Non-pigmented ciliary epithelial cell (primary cell): ENCODE measurements around the gene DPM3.
"Not testable (repeated sequence)": the region's sequence is repeated elsewhere in the genome, so short reads cannot be mapped to it uniquely, and the experiment has no call there.

Experiments used
- DNase-seq: peaks from one replicate; pipeline ENCODE4 v3.0.0-alpha.2; 2010; ENCODE audit warnings: low read depth

Gene DPM3

GRCh38 chr1:155125511-155125945 is 14.8 kb downstream of the DPM3 start:
- no peak for DNase-seq

GRCh38 chr1:155124503-155125463 is 15.5 kb downstream of the DPM3 start:
- no peak for DNase-seq

DNA sequence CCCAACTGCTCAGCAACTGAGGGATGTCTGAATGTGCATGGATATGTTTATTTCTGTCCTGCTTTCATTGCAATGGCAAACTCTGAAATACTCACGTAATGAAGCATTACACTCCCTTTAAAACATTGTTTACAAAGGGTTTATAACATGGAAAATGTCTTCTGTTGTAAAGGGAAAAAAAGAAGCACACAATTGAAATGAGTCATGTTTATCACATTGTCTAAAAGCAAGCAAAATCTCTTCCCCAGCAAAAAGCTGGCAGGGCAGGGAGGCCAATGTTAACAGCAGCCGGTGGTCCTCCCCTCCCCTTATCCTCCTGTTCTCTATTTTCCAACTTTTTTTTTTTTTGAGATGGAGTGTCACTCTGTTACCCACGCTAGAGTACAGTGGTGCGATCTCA is 16.5 kb downstream of the DPM3 start:
- DNase-seq = no peak

GRCh38 chr1:155122308-155122707 is 18.0 kb downstream of the DPM3 start:
- no peak for DNase-seq

DNA sequence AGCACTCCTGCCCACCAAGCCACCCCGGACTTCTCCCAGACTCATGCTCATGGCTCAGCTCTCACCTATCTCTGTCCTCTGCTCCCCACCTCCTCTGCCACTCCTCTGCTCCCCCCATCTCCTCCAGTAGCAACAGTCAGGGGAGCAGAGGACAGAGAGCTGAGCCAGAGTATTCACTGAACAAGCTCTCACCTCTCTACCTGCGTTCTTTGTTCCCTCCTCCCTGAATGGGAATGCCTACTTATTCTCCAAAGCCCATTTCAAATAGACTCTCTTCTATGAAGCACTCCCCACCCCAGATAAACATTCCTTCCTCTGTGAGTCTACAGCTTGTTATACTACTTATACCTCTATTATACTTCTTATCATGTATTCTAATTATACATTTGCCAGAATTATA is 19.1 kb downstream of the DPM3 start:
- no peak for DNase-seq

DNA sequence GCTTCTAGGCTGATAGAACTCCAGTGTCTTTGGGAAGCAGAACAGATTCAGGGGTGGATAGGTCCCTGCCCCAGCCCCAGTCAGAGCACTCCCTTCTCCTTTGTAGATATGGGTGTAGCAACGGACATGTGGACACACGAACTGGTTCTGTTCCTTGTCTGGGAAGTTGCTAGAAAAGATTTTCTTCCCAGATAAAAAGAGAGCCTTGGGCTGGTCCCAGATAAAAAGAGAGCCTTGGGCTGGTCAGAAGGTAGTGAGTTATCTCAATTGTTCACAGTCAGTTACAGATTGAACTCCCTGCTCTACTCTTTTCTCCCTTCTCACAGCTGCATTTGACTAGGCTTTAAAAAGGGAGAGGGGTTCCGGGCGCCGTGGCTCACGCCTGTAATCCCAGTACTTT is 20.1 kb downstream of the DPM3 start:
- no peak for DNase-seq

DNA sequence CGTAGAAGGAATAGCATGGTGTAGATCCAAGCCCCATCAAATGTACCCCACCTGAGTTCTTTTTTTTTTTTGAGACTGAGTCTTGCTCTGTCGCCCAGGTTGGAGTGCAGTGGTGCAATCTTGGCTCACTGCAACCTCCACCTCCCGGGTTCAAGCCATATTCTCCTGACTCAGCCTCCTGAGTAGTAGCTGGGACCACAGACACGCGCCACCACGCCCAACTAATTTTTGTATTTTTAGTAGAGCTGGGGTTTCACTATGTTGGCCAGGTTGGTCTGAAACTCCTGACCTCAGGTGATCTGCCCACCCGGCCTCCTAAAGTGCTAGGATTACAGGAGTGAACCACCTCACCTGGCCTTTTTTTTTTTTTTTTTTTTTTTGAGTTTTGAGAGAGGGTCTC is 22.2 kb downstream of the DPM3 start:
- not testable (repeated sequence) for DNase-seq

DNA sequence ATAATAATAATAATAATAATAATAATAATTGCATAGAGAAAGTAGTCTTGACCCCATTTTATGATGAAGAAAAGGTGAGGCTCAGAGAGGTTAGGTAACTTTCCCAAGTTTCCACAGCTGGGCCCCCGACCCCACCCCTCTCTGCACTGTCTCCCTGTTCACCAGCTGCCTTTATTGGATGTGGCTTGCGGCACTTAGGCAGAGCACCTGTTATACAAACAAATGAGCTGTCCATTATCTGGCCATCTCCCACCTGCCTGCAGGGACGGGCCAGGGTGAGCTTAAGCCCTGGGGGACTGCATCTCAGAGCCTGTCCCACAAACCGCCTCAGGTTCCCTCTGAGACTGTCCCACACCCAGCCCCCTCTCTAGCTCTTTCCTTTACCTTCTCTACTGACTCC is 22.7 kb downstream of the DPM3 start:
- DNase-seq = no peak

GRCh38 chr1:155116113-155116764 is 24.1 kb downstream of the DPM3 start:
- no peak for DNase-seq

GRCh38 chr1:155113450-155113980 is 26.8 kb downstream of the DPM3 start:
- no peak for DNase-seq

DNA sequence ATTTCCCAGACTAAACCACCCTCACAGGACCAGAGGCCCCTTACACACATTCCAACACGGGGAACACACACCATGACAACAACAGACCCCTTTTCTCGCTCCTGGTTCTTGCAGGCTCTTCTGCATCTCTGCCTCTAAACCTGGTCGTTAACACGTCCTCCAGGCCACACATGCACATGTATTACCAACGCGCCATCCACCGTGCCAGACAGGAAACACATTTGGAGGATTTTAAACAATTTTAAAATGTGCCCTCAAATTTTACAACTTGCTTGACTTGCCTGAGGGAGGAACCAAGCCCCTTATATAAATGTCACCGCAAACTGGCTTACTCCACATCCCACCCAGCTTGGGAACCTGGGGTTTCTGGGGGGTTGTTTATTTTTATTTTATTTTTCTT is 29.5 kb downstream of the DPM3 start:
- no peak for DNase-seq

- no peak for DNase-seq
These were observed 29.9 kb downstream of the DPM3 start for GRCh38 chr1:155110381-155110780.

DNA sequence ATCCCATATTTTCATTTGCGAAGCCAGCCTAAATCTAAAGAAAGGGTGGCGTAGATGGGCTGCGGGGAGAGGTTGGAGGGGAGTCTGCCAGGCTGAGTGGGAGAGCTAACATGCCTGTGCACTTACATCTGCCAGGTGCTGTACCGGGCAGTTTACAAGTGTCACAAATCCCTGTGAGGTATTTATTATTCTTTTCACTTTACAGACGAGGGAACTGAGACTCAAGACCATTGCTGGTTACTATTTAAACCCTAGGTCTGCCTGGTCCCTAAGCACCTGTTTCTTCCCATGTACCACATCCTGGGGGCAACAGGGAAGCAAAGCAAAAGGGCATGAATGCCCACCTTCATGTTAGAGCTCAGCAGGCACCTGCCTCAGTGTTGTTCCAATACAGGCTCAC is 32.0 kb downstream of the DPM3 start:
- DNase-seq = no peak

- no peak for DNase-seq
These were observed 32.7 kb downstream of the DPM3 start for GRCh38 chr1:155107309-155108264.

DNA sequence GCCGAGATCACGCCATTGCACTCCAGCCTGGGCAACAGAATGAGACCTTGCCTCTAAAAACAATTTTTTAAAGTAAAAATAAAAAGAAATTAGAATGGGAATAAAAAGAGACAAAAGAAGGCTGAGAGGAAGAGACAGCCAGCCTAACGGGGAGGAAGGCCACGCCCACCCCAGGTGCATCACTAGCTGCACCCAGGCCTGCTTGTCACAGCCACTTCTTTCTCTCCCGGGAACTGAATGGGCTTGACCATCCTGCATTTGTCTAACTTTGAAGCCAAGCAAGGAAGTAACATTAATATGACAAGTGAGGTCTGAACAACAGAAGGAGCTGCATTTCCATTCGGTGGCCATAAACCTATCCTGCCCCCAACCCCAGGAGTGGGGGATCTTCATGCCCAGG is 33.5 kb downstream of the DPM3 start:
- no peak for DNase-seq

DNA sequence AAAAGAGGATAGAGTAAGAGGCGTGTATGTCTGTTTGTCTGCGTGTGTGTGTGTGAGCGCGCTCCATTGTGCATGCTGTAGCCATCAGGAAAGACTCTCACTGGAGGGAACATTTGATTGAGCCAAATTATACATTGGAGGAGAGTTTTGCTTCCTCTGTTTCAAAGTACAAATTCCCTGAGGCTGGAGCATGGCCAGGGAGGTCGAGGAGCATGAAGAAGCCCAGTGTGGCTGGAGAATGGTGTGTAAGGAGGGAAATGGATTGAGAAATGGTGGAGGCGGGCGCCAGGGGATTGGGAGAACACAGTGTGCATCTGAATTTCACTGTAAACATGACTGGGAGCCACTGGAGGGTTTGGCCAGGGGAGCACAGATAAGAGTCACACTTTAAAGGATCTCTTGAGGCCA is 34.7 kb downstream of the DPM3 start:
- DNase-seq = no peak

DNA sequence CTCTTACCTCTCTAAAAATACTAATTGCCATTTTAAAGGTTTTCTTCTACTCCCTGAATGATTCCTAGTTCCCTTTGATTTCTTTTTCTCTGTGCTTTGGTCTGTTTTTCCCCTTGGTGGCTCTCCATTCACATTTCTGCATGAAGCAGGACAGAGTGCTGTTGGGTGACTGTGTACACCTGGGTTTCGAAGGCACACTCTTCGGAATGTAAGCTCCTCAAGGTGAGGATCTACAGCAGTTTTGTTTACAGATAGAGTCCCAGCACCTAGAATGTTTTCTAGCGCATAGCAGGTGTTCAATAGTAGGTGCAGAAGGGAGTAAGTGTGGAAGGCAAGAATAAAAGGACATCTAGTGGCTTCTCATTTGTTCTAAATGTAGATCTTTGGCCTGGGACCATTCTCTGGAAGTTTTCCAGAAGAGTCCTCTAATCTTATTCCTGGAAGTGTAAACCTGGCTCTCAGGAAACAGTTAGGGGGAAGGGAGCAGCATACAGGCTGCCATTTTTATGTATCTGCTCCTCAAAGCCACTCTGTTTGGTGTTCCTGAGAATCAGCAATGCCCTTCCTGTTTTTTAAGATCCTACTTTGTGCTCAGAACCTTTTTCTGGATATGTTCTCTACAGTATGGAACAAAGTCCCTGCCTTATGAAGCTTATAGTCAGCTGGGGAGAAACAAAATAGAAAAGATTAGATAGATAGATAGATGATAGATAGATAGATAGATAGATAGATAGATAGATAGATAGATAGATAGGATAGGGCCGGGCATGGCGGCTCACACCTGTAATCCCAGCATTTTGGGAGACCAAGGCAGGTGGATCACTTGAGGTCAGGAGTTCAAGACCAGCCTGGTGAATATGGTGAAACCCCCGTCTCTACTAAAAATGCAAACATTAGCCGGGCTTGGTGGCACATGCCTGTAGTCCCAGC is 35.5 kb downstream of the DPM3 start:
- no peak for DNase-seq

DNA sequence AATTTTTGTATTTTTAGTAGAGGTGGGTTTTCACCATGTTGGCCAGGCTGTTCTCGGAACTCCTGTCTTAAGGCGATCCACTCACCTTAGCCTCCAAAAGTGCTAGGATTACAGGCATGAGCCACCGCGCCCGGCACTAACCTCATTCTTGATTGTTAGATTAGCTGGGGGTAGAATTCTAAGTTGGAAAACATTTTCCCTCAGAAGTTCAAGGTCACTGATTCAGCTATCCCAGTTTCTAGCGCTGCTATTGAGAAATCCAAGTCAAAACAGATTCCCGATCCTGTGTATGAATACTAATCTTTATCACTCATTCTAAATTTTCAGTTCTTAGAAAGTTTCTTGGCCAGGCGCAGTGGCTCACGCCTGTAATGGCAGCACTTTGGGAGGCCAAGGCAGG is 37.0 kb downstream of the DPM3 start:
- no peak for DNase-seq

GRCh38 chr1:155099331-155099730 is 41.0 kb downstream of the DPM3 start:
- no peak for DNase-seq

DNA sequence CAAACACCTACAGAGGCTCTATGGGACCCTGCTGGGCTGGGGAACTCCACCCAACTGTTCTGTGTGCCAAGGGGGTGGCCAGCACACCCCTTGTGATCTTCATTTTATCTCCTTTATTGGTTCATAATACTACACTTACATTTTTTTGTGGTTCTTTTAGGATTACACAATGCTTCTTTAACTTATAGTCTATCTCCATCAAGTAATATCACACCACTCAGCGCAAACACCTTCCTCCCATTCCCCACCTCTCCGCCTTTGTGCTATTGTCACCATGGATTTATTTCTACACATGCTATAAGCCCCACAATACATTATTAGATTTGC is 45.7 kb downstream of the DPM3 start:
- DNase-seq = no peak
